Activated CD4-positive, CD25-positive, alpha-beta regulatory T cell treated with anti-CD3 and anti-CD28 coated beads, Interleukin-2, amount 50 U/mL, for 72 hours (primary cell): Measurements from ENCODE around the gene TMEM107.

Source experiments
- DNase-seq: peaks from one replicate; pipeline ENCODE4 v3.0.0; 2021

Gene TMEM107

GRCh38 chr17:8148560-8148959, 27.6 kb downstream of the TMEM107 start:
- DNase-seq, result no peak

- no peak for DNase-seq
Observed at GRCh38 chr17:8147805-8148404, 28.3 kb downstream of the TMEM107 start.

GRCh38 chr17:8147141-8147804, 28.9 kb downstream of the TMEM107 start:
- peak; percentile 27 for DNase-seq

- DNase-seq, result peak; percentile 25
Observed at GRCh38 chr17:8146381-8147140, 29.6 kb downstream of the TMEM107 start.

GRCh38 chr17:8145811-8146210, 30.4 kb downstream of the TMEM107 start:
- no peak for DNase-seq

- DNase-seq, result peak; percentile 25
Observed at GRCh38 chr17:8144401-8145231, 31.6 kb downstream of the TMEM107 start.

DNA sequence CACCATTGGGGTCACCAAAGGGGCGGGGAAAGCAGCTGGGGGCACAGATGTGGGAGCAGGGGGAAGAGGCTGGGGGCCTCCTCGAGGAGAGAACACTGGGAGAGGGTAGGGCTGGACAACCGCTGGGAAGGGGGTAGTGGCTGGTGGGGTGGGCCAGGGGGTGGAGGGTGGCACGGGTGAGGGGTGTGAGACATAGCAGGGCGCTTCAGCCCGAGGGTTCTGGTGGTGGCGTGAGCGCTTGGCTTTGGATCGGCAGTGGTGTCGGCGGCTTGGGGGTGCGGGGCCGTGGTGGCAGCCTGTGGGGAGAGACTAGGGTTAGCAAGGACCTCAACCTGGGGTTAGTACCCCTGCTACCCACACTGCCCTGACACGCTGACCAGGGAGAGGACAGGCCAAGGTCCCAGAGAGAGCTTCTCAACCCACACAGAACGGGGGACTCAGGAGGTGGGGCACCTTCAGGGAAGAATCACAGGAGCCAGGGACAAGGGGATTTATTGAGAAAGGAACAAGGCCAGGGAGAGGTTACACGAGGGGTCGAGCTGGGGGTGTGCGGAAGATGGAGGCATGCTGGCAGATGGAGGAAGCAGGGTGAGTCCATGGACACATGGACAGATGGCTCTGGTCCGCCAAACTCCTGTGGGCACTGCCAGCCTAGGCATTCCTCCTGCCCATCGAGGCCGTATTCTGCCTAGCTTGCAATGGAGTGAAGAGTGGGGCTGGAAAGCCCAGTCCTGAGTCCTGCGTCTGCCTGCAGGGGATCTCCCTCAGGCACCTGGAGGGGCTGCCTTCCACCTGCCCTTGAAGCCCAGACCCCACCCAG, 32.4 kb downstream of the TMEM107 start:
- no peak for DNase-seq

- DNase-seq, result no peak
Observed at GRCh38 chr17:8142887-8143580, 33.1 kb downstream of the TMEM107 start.

GRCh38 chr17:8142158-8142886, 33.9 kb downstream of the TMEM107 start:
- no peak for DNase-seq

DNA sequence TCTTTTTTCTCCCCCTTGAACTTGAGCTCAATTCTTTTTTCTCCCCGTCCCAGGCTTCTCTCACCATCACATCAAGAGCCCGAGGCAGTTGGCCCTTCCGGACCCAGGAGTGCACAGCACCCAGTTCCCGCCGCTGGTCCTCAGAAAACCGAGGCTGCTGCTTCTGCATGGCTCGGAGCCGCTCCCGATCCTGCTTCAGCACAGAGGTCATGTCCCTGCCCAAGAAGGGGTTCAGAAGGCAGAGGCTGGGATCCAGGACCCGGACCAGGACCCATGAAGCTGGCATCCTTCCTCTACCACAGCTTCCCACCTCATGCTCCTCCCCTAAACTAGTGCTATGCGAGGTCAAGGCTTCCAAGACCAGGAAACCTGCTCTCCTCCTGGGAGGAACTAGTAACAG, 34.4 kb downstream of the TMEM107 start:
- no peak for DNase-seq

DNA sequence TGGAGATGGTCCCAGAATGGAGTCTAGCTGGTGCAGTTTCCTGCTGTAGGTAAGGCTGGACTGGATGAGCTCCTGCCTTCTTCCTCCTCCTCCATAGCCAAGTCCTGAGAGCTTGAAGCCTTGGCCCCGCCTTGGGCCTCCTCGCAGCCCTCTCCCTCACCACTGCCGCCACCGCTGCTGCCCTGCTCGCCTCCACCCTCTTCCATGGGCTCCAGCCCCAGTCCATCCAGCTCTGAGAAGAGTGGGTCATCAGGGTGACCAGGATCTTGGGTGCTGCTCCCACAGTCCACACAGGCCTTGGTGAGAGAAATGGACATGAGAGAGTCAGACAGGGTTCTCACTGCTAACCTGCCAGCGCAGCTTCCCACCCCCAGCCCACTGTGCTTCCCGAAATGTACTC, 35.1 kb downstream of the TMEM107 start:
- no peak for DNase-seq

DNA sequence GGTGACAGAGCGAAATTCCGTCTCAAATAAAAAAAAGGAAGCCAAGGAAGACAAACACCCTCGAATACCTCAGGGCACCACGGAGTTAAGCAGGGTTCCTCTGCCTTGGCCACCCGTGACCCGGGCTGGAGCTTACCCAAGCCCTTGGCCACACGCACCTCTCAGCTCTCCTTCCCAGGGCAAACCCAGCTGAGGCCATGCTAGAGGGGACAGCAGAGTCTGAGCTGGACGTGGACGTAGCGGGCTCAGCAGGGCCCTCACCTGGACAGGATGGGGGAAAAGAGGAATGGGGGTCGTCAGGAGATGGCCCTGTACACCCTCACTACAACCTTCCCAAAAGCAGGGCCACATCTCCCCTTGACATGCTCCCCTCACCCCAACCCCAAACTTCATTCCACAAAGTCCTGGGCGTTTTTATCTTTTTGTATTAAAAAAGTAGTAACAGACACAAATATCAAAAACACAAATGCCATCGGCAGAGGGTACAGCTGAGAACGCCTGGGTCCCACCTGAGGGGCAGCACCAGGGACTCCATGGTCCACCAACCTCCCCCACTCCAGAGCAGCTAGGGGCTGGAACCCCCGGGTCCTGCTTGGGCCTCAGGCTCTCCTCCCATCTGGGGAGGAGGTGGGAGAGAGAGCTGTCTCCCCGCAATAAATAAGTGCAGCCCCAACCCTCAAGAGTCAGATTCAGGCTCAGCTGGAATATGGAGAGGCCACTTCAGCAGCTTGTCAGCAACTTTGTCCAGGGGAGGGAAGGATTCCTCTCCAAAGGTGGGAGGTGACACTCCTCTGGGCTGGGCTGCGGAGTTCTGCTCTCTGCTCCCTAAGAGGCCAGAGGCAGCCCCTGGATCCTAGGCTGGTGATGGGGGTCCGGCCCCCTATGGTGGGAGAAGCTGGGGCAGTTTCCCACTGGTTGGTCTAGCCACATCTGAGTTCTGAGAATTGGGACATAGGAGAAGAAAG, 35.8 kb downstream of the TMEM107 start:
- no peak for DNase-seq

DNA sequence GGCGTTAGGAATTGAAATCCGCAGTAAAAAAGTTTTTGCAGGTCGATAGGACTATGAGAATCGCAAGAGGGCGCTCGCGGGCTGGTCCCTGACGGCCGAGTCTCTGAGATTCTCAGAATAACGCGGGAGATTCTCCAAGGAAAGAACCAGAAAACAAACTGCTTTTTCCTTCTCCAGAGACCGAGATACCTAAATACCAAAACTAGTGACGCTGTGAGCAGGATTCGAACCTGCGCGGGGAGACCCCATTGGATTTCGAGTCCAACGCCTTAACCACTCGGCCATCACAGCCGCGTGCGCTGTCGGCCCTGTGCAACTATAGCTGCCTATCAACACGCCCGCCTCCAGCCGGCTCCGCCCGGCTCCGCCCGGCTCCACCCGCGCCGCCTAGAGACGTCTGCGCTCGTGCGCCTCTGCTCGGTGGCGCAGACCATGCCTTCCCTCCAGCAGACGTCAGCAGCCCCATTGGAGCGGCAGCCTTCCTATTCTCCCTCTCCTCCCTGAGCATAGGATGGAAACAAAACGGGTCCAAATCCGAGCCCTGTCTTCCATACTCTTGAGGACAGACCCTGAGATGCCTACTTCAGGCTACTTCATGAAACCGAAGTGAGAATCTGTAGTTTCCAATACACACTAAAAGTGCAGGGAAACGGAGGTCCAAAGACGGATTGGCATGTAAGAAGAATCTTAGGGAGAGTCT, 37.4 kb downstream of the TMEM107 start:
- peak; percentile 98 for DNase-seq

DNA sequence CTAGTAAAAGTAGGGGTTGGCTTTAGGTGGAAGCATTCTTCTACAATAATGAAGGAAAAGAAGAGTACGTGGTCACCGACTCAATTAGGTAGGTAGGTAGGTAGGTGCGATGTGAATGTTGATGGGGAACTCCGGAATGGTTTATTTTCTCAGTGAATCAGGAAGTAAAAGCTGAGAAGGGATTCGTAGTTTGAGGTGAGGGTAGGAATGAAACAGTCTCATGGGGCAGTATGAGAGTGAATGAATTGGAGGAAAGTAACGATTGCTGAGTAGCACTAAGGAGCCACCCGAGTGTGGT, 37.9 kb downstream of the TMEM107 start:
- no peak for DNase-seq

GRCh38 chr17:8137645-8138373, 38.4 kb downstream of the TMEM107 start:
- DNase-seq, result no peak

DNA sequence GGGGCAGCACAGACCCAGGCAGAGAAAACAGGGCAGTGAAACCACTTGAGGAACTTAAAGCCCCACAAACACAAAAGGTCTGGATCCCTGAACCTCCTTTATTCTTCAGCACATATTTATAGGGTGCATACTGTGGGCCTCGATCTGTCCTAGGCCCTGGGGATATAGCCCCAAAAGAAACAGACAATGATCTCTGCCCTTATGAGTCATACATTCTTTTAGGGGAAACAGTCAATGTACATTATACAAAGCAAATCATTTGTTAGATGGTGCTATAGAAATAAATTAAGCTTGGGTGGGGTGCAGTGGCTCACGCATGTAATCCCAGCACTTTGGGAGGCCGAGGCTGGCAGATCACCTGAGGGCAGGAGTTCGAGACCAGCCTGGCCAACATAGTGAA, 42.2 kb downstream of the TMEM107 start:
- DNase-seq, result no peak

DNA sequence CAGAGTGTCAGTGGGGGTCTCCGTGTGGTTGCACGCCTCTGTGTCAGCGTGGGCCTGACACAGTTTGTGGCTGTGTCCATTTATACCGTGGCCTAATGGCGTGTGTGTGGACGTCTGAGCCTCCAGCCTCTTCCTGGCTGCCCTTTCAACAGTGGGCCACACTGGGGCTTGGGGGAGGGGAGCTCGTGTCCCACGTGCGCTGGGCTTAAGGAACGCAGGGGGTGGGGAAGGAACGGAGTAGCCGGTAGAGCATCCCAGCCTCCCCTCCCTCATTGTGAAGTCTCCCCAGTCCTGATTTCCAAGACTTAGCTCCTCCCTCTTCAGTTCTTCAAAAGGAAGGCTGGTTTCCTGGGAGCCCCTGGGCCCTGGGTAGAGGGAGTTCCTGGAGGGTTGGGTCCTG, 42.8 kb downstream of the TMEM107 start:
- no peak for DNase-seq

DNA sequence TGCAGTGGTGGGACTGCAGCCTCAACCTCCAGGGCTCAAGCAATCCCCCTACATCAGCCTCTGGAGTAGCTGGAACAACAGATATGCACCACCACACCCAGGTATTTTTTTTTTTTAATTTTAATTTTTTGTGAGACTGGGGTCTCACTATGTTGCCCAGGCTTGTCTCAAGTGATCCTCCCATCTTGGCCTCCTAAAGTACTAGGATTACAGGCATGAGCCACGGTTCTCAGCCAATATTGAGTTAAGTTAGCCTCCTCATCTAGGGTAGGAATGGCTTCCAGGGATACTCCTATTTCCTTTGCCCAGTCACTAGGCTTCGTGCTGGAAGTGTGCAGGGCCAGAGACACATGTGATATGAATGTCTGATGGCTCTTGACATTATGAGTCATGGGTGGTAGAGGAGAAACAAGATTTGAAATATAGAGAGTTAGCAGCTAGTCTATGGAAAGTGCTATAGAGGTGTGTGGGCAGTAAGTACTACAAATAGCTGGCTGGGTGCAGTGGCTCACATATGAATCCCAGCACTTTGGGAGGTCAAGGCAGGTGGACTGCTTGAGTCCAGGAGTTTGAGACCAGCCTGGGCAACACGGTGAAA, 44.2 kb downstream of the TMEM107 start:
- no peak for DNase-seq
